Endothelial cell (in vitro differentiated cells): Measurements from ENCODE around the gene MEGF10. TPM values are rescaled to one million over a fixed set of nuclear protein-coding genes. Genes with fewer than 3 reads are reported as not detected.

Experiments used
- DNase-seq: peaks from one replicate; pipeline ENCODE4 v3.0.0; 2021; ENCODE audit warnings: low spot score
- H3K27ac Mint-ChIP-seq: one replicate; pipeline ENCODE4 v1.8.0; 2021; ENCODE audit warnings: mixed read lengths, inconsistent platforms; ENCODE audit not compliant: unreplicated experiment
- H3K27me3 Mint-ChIP-seq: one replicate; pipeline ENCODE4 v1.8.0; 2021; ENCODE audit warnings: mild to moderate bottlenecking, moderate library complexity, mixed read lengths, inconsistent platforms; ENCODE audit not compliant: unreplicated experiment
- H3K36me3 Mint-ChIP-seq: one replicate; pipeline ENCODE4 v1.8.0; 2021; ENCODE audit warnings: mild to moderate bottlenecking, low read depth, mixed read lengths, inconsistent platforms; ENCODE audit not compliant: unreplicated experiment
- H3K4me1 Mint-ChIP-seq: one replicate; pipeline ENCODE4 v1.8.0; 2021; ENCODE audit warnings: mild to moderate bottlenecking, mixed read lengths, inconsistent platforms; ENCODE audit not compliant: unreplicated experiment
- H3K4me3 Mint-ChIP-seq: one replicate; pipeline ENCODE4 v1.8.0; 2021; ENCODE audit warnings: mild to moderate bottlenecking, mixed read lengths, inconsistent platforms; ENCODE audit not compliant: unreplicated experiment
- H3K9me3 Mint-ChIP-seq: one replicate; pipeline ENCODE4 v1.8.0; 2021; ENCODE audit warnings: mixed read lengths, inconsistent platforms; ENCODE audit not compliant: unreplicated experiment
- total RNA-seq: library from RNA; stranded (reverse); fragmentation: NEBNext Ultra II Directional; extraction: Animal tissue kit (Norgen Biotek cat#: 25700); gene quantifications from one replicate; pipeline ENCODE4 v1.2.1, GENCODE V29; 2021; ENCODE audit not compliant: unreplicated experiment
- TF ChIP-seq, protein P1 (sequence below): fragments of 200-600 bp; sonication (generic); IDR thresholded peaks from one replicate; pipeline ENCODE4 v1.5.0; 2021; ENCODE audit warnings: antibody characterized with exemption; ENCODE audit not compliant: unreplicated experiment

MEGF10 gene
- total RNA-seq, 1 donor from 2014 or later, result 5.6 TPM

DNA sequence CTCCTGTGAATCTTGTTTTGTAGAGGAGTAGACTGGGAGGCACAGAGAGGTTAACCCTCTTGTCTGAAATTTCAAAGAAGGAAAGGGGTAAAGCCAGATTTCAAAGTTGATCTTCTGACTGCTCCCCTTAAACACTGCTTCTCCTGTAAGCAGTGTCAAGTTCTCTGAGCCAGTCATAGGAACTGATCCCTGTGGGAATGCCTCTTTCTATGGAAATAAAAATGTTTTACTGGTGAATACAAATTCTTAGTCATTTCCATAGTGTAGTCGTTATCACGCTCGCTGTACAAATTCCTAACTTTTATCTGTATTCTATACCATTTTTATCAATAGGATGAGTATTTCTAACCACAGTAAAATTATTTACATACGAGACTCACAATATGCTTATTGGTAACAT, 160.5 kb downstream of the MEGF10 start:
- TF ChIP-seq, protein P1, sequence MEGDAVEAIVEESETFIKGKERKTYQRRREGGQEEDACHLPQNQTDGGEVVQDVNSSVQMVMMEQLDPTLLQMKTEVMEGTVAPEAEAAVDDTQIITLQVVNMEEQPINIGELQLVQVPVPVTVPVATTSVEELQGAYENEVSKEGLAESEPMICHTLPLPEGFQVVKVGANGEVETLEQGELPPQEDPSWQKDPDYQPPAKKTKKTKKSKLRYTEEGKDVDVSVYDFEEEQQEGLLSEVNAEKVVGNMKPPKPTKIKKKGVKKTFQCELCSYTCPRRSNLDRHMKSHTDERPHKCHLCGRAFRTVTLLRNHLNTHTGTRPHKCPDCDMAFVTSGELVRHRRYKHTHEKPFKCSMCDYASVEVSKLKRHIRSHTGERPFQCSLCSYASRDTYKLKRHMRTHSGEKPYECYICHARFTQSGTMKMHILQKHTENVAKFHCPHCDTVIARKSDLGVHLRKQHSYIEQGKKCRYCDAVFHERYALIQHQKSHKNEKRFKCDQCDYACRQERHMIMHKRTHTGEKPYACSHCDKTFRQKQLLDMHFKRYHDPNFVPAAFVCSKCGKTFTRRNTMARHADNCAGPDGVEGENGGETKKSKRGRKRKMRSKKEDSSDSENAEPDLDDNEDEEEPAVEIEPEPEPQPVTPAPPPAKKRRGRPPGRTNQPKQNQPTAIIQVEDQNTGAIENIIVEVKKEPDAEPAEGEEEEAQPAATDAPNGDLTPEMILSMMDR, result no peak
- H3K4me1 Mint-ChIP-seq, result no peaks in the 10 kb centered on the region
- H3K4me3 Mint-ChIP-seq, result no peak overlapping the region
- no peaks in the 10 kb centered on the region for H3K36me3 Mint-ChIP-seq
- H3K27ac Mint-ChIP-seq, result no peak overlapping the region
- no peak for DNase-seq
- no peaks in the 10 kb centered on the region for H3K27me3 Mint-ChIP-seq
- no peaks in the 10 kb centered on the region for H3K9me3 Mint-ChIP-seq

DNA sequence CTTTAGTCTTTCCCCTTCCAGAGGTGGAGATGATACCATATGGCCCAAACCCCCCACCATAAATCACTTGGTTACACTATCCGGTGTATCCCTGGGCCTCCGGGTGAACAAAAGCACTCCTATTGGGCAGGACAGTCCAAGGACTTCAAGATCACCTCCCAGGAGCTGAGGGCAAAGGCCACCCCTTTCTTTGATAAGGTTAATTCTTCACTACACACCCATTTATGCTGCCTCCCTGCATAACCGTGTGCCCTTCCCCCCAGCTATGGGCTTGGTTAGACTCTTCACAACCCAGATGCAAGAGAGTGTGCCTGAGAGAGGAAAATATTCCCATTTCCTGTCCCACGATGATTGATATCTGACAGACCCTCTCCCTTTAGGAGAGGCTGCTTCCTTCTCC, 162.0 kb downstream of the MEGF10 start:
- no peaks in the 10 kb centered on the region for H3K27me3 Mint-ChIP-seq
- no peaks in the 10 kb centered on the region for H3K4me1 Mint-ChIP-seq
- H3K9me3 Mint-ChIP-seq, result no peaks in the 10 kb centered on the region
- H3K36me3 Mint-ChIP-seq, result no peaks in the 10 kb centered on the region
- no peak overlapping the region for H3K4me3 Mint-ChIP-seq
- no peak overlapping the region for H3K27ac Mint-ChIP-seq
- DNase-seq, result no peak
- TF ChIP-seq, protein P1, result no peak

DNA sequence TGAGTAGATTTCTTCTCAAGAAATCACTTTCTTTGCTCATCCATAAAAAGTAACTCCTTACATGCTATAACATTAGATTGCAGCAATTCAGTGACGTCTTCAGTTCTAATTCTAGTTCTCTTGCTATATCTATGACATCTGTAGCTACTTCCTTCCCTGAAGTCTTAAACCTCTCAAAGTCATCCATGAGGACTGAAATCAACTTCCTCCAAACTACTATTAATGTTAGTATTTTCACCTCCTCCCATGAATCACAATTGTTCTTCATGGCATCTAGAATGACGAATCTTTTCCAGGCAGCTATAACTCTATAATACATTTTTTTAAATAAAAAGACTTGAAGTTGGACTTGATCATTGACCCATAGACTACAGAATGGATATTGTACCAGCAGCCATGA, 180.6 kb downstream of the MEGF10 start:
- TF ChIP-seq, protein P1, result no peak
- Mint-ChIP-seq H3K36me3 (no peaks in the 10 kb centered on the region), H3K4me3 (no peak overlapping the region)

GRCh38 chr5:127472700-127473099, 182.1 kb downstream of the MEGF10 start:
- peaks cover 2% of the 10 kb centered on the region for H3K27me3 Mint-ChIP-seq
- no peak overlapping the region for H3K4me3 Mint-ChIP-seq
- no peaks in the 10 kb centered on the region for H3K36me3 Mint-ChIP-seq
- DNase-seq, result no peak
- H3K4me1 Mint-ChIP-seq, result no peaks in the 10 kb centered on the region
- TF ChIP-seq, protein P1, result no peak
- no peaks in the 10 kb centered on the region for H3K9me3 Mint-ChIP-seq
- H3K27ac Mint-ChIP-seq, result no peak overlapping the region

More for the DNA sequence above, 180.6 kb downstream of the MEGF10 start:
- H3K27ac Mint-ChIP-seq, result no peak overlapping the region
- no peaks in the 10 kb centered on the region for H3K9me3 Mint-ChIP-seq
- no peak for DNase-seq
- no peaks in the 10 kb centered on the region for H3K4me1 Mint-ChIP-seq
- peaks cover 2% of the 10 kb centered on the region for H3K27me3 Mint-ChIP-seq

- Mint-ChIP-seq H3K4me3 (no peak overlapping the region), H3K27ac (no peak overlapping the region), H3K36me3 (no peaks in the 10 kb centered on the region), H3K27me3 (no peaks in the 10 kb centered on the region), H3K4me1 (no peaks in the 10 kb centered on the region), H3K9me3 (no peaks in the 10 kb centered on the region)
- TF ChIP-seq, protein P1, result no peak
- no peak for DNase-seq
These were observed 195.9 kb downstream of the MEGF10 start for GRCh38 chr5:127486471-127486870.
